HFFc6 (cell line): Measurements from ENCODE around the gene ATG2B. TPM values are rescaled to one million over a fixed set of nuclear protein-coding genes. Genes with fewer than 3 reads are reported as not detected.

Source experiments
- DNase-seq: peaks from one replicate; pipeline ENCODE4 v3.0.0-alpha.2; 2018
- H3K27ac Mint-ChIP-seq: 2 replicates; pipeline ENCODE4 v1.8.0; 2020; ENCODE audit warnings: mild to moderate bottlenecking, mixed read lengths
- H3K27me3 Mint-ChIP-seq: 2 replicates; pipeline ENCODE4 v1.8.0; 2021; ENCODE audit warnings: mild to moderate bottlenecking, moderate library complexity, mixed read lengths; ENCODE audit not compliant: insufficient read depth
- H3K36me3 Mint-ChIP-seq: 2 replicates; pipeline ENCODE4 v1.8.0; 2021; ENCODE audit warnings: low read depth, mixed read lengths
- H3K4me1 Mint-ChIP-seq: 2 replicates; pipeline ENCODE4 v1.8.0; 2020; ENCODE audit warnings: low read depth, mixed read lengths
- H3K4me3 Mint-ChIP-seq: 2 replicates; pipeline ENCODE4 v1.8.0; 2020; ENCODE audit warnings: mild to moderate bottlenecking, moderate library complexity, mixed read lengths
- H3K9me3 Mint-ChIP-seq: 2 replicates; pipeline ENCODE4 v1.8.0; 2020; ENCODE audit warnings: mild to moderate bottlenecking, mixed read lengths
- total RNA-seq, 6 experiments: library from RNA; stranded (reverse); fragmentation: NEBNext Ultra II Directional; extraction: Animal tissue kit (Norgen Biotek cat#: 25700); gene quantifications; 2 replicates in 1 of 6; 3 replicates in 5 of 6; pipeline ENCODE4 v1.2.3, GENCODE V29; 2021
- TF ChIP-seq, protein P1 (sequence below): fragments of 200-600 bp; sonication (generic); IDR thresholded peaks from 2 replicates; pipeline ENCODE4 v1.5.0; 2021; ENCODE audit warnings: antibody characterized with exemption, mild to moderate bottlenecking

Gene ATG2B
- total RNA-seq, 6 experiments from 2014 or later = 13.1 to 17.7 (median 15.9) TPM

DNA sequence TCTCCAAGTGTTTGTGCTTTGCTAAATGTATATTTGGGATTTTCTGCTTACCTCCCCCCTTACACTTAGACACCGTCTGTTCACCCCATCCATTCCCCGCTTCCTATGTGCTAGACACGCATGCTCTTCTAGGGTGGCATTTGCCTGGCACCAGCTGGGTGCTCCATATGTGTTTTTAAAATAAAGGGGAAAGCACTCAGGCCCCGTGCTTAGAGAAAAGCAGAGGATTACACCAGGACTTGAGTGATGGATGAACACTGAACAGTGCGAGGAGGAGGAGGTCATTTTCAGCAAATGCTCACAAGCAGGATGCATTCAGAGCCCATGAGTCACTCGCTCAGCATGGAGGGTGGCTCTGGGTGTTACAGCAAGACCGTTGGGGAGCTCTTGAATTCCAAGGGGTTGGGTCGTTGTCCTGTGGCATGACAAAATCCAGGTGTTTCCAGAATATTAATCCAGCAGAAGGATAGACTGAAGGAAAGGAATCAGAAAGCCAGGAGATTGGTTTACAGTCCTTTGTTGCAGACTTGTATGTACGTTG, 110.1 kb downstream of the ATG2B start:
- Mint-ChIP-seq H3K27me3 (peaks cover 1% of the 10 kb centered on the region; the same call in 1 of the 2 replicates), H3K27ac (peak overlapping the region; percentile 93), H3K36me3 (peaks cover 26% of the 10 kb centered on the region), H3K4me3 (peak overlapping the region; percentile 63), H3K4me1 (peaks cover 94% of the 10 kb centered on the region), H3K9me3 (no peaks in the 10 kb centered on the region)
- TF ChIP-seq, protein P1, sequence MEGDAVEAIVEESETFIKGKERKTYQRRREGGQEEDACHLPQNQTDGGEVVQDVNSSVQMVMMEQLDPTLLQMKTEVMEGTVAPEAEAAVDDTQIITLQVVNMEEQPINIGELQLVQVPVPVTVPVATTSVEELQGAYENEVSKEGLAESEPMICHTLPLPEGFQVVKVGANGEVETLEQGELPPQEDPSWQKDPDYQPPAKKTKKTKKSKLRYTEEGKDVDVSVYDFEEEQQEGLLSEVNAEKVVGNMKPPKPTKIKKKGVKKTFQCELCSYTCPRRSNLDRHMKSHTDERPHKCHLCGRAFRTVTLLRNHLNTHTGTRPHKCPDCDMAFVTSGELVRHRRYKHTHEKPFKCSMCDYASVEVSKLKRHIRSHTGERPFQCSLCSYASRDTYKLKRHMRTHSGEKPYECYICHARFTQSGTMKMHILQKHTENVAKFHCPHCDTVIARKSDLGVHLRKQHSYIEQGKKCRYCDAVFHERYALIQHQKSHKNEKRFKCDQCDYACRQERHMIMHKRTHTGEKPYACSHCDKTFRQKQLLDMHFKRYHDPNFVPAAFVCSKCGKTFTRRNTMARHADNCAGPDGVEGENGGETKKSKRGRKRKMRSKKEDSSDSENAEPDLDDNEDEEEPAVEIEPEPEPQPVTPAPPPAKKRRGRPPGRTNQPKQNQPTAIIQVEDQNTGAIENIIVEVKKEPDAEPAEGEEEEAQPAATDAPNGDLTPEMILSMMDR = no peak
- DNase-seq = peak; percentile 72

DNA sequence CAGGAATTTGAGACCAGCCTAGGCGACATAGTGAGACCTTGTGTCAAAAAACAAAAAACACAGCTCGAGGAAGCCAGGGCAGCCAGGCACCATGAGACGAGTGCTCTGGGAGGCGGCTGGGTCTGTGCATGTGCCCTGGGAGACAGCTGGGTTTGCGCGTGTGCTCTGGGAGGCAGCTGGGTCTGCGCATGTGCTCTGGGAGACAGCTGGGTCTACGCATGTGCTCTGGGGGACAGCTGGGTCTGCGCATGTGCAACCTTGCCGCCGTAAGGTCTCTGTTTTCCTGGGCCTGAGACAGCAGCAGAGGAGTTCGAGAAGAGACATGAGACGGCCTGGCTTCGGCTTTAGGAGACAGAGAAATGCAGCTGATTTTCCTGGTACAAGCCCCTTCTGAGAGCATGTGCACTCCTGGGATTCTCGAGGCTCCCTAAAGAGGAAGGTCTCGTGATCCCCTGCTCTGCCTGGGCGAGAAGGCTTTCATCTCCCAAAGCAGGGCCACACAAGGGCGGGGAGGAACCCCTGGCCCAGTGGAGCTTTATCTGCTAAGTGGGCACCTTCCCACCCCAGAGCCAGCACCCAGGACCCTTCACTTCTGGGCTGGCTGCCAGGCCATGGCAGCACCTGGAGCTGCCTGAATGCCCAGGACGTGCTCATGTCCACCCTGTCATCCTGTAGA, 110.7 kb downstream of the ATG2B start:
- peaks cover 97% of the 10 kb centered on the region for H3K4me1 Mint-ChIP-seq
- peaks cover 23% of the 10 kb centered on the region for H3K36me3 Mint-ChIP-seq
- H3K27ac Mint-ChIP-seq = peak overlapping the region; percentile 93
- peaks cover 1% of the 10 kb centered on the region; the same call in 1 of the 2 replicates for H3K27me3 Mint-ChIP-seq
- TF ChIP-seq, protein P1 = no peak
- DNase-seq = no peak
- H3K4me3 Mint-ChIP-seq = peak overlapping the region; percentile 63; the same call in 1 of the 2 replicates
- no peaks in the 10 kb centered on the region for H3K9me3 Mint-ChIP-seq

DNA sequence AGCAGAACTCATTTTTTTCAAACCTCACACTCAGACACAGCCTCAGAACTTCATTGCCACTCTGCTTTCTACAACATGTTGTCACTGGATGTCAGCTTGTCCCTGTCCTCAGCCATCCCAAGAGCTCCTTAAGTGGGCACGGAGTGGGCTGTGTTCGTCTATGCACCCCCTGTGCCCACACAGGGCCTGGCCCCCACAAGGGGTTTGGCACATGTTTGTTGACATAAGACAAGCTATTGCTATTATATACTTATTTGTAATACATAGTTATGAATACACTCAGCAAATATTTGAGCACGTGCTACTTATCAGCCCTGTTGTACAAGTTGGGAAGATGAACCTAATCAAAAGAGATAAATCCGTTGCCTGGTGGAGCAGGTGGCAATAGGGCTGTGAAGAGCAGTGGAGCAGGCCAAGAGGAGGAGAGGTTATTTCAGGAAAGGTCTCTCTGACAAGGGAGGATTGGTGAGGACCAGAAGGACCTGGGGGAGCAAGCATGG, 111.4 kb downstream of the ATG2B start:
- TF ChIP-seq, protein P1 = no peak

DNA sequence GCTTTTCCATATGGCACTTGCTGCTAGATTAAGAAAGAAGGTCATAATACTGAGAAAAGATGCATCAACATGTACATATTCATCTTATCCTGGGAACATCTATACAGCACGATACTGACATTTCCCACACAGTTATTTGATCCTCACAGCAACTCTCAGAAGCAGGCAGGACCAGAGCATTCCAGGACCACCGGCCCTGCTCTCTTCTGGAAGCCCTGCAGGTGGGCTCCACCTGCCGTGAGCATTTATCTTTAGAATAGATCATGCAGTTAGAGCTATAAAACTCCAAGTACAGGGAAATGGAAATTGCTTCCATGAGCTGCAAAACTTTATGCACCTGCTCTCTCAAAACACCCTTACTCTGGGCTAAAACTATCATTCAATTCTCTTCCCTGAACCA, 112.7 kb downstream of the ATG2B start:
- Mint-ChIP-seq H3K4me1 (peaks cover 97% of the 10 kb centered on the region), H3K27ac (no peak overlapping the region; the same call in 1 of the 2 replicates), H3K36me3 (peaks cover 18% of the 10 kb centered on the region), H3K27me3 (peaks cover 1% of the 10 kb centered on the region; the same call in 1 of the 2 replicates), H3K9me3 (no peaks in the 10 kb centered on the region), H3K4me3 (no peak overlapping the region)
- DNase-seq = no peak
- TF ChIP-seq, protein P1 = no peak

More for the DNA sequence above, 111.4 kb downstream of the ATG2B start:
- Mint-ChIP-seq H3K36me3 (peaks cover 16% of the 10 kb centered on the region), H3K27me3 (peaks cover 1% of the 10 kb centered on the region; the same call in 1 of the 2 replicates), H3K4me1 (peaks cover 97% of the 10 kb centered on the region), H3K4me3 (peak overlapping the region; percentile 53; the same call in 1 of the 2 replicates), H3K27ac (peak overlapping the region; percentile 93), H3K9me3 (no peaks in the 10 kb centered on the region)
- no peak for DNase-seq

DNA sequence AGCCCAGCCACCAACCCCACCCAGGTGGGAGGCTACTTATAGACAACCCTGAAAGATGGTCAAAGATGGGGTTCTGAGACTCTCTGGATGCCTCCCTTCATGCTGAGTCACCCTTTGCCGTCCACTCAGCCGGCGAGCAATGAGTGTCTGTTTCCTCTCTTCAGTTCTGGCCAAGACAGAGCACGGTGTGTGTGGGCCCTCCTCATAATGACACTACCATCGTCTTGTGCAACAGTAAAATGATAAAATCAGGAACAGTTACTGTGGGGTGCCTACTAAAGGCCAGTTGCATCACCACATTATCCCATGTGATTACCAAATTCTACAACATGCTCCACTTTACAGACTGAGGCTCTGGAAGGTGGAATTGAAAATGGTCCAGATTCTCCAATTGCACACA, 114.1 kb downstream of the ATG2B start:
- H3K9me3 Mint-ChIP-seq = no peaks in the 10 kb centered on the region
- H3K36me3 Mint-ChIP-seq = peaks cover 20% of the 10 kb centered on the region
- H3K4me1 Mint-ChIP-seq = peaks cover 90% of the 10 kb centered on the region
- TF ChIP-seq, protein P1 = no peak
- H3K4me3 Mint-ChIP-seq = peak overlapping the region; percentile 48
- DNase-seq = peak; percentile 95
- peak overlapping the region; percentile 93 for H3K27ac Mint-ChIP-seq
- peaks cover 1% of the 10 kb centered on the region; the same call in 1 of the 2 replicates for H3K27me3 Mint-ChIP-seq
